ENCODE results near the gene KRTAP17-1.
"Not testable (repeated sequence)": the region's sequence is repeated elsewhere in the genome, so short reads cannot be mapped to it uniquely, and the experiment has no call there.

KRTAP17-1 gene

GRCh38 chr17:41315204-41315794, at the start of gene KRTAP17-1:
Gene KRTAP17-1, minus strand, starts transcription at chr17:41315710. Its CDS starts 60 bp downstream, at chr17:41315650.
- DNase-seq (ENCODE audit: insufficient read length, low spot score) (no peak), FAIRE-seq (no peak)

- no peak for DNase-seq (ENCODE audit: insufficient read length, low spot score)
- FAIRE-seq, result peak; percentile 28
These were observed 48.4 kb upstream of the KRTAP17-1 start for GRCh38 chr17:41363881-41364280.

DNA sequence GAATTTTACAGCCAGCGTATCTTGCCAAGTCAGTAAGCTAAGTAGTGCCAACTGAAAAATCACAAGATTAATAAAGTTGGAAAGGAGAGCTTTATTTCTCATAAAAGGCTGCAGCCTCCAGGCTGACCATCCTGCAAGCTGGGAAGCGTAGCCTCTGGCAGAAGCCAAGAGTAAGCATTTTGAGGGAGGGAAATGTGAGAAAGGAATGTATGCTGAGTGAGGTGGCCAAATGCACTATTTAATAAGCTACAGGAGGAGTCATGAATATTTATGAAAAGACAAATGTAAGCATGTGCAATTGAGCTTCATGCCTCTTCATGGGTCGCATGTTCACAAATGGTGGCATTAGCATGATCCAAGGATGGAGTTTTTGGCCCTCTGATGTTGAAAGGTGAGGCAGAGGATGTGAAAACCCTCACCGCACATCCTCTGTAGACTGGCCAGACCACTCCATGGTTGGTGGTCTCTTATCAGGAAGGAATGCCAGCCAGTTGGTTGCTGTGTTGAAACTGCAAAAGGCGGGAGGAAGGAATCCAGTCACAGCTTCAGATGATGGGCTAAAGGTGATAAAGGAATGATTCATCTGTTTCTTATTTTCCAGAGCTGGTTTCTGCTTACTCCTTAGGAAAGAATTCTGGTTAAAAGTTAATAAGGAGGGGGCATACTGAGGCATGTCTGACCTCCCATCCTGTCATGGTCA, 44.9 kb upstream of the KRTAP17-1 start:
- FAIRE-seq (peak; percentile 82), DNase-seq (ENCODE audit: insufficient read length, low spot score) (peak; percentile 52)

DNA sequence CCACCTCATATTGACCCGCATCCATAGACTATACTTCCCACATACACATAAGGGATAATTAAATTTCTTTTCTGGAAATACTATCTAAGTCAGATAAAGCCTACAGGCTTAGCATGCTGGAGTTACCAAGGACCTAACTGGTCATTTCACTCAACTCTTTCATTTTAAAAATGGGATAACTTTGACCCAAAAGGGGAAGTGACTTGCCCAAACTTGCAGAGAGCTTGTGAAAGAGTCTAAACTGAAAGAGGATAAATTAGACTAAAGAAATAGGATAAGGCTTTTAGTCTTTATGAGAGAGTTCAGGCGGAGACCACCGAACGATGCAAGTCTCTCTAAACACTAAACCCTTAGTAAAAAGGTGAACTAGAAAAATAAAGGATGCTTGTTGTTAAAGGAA, 39.0 kb upstream of the KRTAP17-1 start:
- FAIRE-seq (no peak), DNase-seq (ENCODE audit: insufficient read length, low spot score) (no peak)

DNA sequence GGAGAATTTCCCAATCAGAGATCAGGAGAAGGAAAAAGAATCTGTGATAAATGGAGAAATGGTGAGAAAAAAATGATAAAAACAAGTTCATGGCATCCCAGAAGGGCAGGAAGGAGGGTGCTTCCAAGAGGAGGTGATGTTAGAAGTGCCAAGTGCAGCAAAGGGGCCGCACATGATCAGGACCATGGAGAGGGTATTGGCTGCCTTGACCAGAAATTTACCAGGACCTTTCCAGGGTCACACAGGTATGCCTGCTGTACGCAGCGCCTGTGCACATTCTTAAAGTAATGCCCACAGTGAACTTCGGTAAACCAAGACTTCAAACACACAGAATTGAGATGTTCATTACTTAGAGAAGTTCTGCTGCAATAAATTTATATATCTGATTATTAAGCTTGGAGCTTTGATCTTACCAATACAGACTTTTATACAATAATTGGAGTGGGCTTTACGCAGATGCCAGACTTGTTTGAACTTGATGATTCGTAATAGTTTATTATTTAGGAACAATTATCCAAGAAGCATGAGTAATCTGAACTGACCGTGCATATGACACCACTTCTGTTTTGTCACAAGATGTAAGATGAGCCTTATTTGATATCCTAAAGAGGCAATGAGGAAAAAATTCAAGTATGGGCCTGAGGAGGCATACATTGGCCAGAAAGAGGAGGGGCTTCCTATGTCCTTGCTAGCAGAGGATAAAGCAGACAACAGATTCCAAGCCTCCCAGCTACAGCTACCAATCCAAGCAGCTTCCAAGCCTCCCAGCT, 37.3 kb upstream of the KRTAP17-1 start:
- DNase-seq (ENCODE audit: insufficient read length, low spot score) (no peak), FAIRE-seq (no peak)

- FAIRE-seq, result no peak
- no peak for DNase-seq (ENCODE audit: insufficient read length, low spot score)
These were observed 35.7 kb upstream of the KRTAP17-1 start for GRCh38 chr17:41351177-41351576.

DNA sequence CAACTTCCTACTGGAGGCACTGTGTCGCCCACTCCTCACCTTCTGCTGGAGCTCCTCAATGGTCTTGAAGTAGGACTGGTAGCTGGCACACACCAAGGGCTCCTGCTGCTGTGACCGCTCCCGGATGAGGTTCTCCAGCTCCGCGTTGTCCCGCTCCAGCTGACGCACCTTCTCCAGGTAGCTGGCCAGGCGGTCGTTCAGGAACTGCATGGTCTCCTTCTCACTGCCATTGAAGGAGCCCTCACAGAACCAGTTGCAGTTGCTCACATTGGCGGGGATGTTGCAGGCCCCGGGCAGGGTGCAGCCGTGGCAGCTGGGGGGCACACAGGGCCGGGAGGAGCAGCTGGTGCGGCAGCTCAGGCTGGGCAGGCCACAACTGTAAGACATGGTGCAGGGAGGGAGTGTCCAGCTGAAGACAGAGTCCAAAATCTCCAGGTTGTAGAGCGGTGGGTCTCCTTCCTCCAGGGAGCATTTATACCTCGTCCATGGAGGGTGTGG, 34.9 kb upstream of the KRTAP17-1 start, which contains the start of gene KRT33A:
Gene KRT33A (minus strand): TSS at position 448 of the 498 bp plus-strand sequence. CDS start 61 bp downstream, at position 387.
- DNase-seq (ENCODE audit: insufficient read length, low spot score); FAIRE-seq: not testable (repeated sequence)

DNA sequence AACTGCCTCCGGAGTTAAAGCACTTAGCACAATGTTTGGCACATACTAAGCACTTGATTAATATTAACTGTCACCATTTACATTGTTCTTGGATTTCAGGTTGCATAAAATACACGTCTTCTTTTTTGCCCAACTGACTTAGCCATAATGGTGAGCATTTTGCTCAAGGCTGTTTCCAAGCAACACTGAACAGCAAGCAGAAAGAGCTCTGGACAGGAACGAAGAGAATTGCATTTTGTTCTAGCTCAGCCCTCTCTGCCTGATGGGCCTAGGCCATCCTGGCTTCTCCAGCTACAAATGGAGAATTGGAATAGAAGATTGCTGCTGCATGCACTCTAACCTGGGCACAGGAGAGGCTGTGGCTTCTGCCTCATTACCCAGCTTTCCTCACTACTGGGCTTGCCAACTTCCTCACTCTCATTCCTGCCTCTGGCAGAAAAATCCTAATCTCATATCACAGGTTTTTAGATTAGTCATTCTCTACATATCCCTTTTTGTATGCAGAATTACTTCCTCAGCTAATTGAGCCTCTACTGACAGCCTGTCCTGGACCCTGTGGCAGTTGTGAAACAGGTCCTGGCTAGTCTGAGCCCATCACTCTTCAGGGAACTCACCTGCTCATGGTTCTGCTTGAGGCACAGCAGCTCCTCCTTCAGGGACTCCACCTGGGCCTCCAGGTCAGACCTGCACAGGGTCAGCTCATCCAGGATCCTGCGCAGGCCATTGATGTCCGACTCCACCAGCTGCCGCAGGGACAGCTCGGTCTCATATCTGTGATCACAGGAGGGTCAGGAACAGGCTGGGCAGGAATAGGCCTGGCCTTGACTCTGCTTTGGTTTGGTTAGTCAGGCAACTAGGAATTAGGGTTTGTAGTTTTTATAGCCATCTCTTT, 32.6 kb upstream of the KRTAP17-1 start:
- peak; percentile 16 for FAIRE-seq

GRCh38 chr17:41346421-41346820, 30.9 kb upstream of the KRTAP17-1 start:
- FAIRE-seq; DNase-seq (ENCODE audit: insufficient read length, low spot score): not testable (repeated sequence)

More for the DNA sequence above, 32.6 kb upstream of the KRTAP17-1 start:
- no peak for DNase-seq (ENCODE audit: insufficient read length, low spot score)

GRCh38 chr17:41345992-41346391, 30.5 kb upstream of the KRTAP17-1 start:
- DNase-seq (ENCODE audit: insufficient read length, low spot score), result no peak
- no peak for FAIRE-seq

GRCh38 chr17:41343029-41343428, 27.5 kb upstream of the KRTAP17-1 start:
- DNase-seq (ENCODE audit: insufficient read length, low spot score), result no peak
- FAIRE-seq, result no peak

DNA sequence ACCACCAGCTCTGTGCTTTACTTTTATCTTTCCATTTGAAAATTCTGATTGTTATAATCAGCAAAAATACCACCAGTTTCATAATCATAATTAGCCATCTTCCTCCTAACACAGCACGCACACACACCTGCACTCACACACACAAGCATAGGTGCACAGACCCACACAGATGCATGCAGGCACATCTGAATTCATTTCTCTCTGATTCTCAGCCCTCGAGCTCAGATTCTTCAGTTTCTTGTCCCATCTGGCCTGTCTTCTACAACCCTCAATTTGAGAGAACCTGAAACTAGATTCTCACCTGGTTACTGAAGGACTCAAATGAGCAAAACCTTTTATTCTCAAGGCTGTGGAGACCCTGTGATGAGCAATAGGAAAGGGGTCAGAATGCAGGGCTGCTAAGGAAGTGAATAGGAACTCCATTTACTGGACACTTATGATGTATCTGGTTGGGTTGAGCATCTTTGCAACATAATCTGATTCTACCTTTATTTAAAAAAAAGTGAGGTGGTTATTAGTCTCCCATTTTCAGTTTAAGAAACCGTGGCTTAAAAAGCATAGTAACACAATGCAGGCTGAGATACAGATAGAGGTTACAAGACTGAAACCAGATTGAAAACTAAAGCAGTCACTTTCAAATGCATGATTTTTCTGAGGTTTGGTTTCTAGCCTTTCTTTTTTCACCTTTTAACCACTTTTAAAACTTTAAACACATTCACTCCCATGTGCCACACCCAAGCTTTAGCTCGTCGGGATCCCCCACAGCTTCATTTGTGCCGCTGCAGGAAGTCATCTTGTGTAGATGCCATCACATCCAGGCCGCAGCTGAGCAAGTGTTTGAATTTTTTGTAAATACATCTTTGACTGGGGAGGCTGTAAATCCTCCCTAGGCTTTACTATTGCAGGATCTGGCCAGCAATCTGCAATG, 25.7 kb upstream of the KRTAP17-1 start:
- DNase-seq (ENCODE audit: insufficient read length, low spot score) (no peak), FAIRE-seq (no peak)

DNA sequence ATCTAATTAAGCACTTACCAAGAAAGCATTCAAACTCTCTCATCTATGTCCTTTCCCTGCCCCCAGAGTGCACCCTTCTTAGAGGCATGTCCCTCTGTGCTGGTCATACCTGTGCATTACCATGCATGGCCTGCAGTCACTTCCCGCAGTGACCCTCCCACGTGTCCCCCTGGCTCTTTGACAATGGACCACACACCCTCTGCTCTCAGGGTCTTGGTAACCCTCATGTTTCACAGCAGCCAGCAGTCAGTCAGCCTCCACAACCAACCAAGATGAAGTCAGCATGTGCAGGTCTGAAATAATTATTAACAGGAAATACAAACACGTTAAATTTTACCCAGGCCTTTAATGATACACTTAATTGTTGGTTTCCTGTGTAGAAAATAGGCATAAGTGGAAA, 25.0 kb upstream of the KRTAP17-1 start:
- DNase-seq (ENCODE audit: insufficient read length, low spot score), result no peak
- FAIRE-seq, result peak; percentile 55

GRCh38 chr17:41339571-41340172, 24.2 kb upstream of the KRTAP17-1 start:
- no peak for DNase-seq (ENCODE audit: insufficient read length, low spot score)
- no peak for FAIRE-seq

- DNase-seq (ENCODE audit: insufficient read length, low spot score) (no peak), FAIRE-seq (no peak)
These were observed 23.5 kb upstream of the KRTAP17-1 start for GRCh38 chr17:41338961-41339485.

DNA sequence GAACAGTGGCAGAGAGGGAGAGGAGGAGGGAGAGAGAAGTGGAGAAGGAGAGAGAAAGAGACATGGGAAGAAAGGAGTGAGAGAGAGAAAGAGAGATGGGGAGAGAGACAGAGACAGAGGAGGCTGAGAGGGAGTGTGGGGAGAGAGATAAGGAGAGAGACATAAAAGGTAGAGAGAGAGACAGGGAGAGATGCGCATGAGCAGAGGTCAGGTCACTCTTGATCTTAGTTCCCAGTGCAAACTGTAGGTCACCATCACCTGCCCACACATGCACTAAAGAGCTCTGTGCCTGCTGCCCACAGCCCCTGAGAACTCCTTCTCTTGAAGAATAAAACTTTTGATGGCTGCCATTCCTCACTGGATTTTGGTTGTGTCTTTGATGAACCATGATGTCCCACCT, 20.2 kb upstream of the KRTAP17-1 start:
- DNase-seq (ENCODE audit: insufficient read length, low spot score) (no peak), FAIRE-seq (no peak)

DNA sequence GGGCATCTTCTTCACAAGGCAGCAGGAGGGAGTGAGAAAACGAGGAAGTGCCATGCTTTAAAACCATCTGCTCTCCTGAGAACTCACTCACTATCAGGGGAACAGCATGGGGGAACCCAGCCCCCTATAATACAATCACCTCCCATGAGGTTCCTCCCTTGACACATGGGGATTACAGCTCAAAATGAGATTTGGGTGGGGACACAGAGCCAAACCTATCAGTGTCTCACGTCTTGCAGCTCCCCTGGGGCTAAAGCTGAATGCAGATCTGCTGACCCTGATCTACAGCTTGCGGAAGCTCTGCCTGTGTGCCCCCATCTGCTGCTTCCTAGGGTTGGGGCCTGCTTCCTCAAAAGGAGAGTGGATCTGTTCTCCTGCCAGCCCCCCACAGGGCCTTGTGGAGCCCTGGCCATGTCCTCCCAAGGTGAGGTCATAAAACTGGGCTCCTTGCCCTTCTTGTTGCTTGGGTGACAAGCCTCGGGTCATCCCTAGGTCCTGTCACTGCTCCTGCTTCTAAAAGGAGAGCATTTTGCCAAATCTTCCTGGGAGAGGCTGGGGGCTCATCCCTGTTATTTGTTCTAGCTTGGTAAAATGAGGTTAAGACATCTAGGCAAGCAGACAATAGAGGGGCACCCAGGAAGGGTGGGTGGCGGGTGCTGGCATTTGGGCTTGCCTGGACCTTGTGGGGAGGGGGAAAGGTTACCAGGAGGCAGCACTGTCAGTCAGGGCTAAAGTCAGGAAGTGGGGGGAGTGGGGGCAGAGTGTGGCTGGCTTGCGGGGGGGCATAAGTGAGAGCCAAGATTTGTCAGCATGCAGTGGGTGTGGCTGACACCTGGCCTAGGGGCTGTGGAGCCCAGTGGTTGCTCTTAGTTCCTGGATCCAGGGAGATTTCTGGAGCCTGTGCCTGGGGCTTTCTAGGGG, 19.1 kb upstream of the KRTAP17-1 start:
- FAIRE-seq (no peak), DNase-seq (ENCODE audit: insufficient read length, low spot score) (no peak)

DNA sequence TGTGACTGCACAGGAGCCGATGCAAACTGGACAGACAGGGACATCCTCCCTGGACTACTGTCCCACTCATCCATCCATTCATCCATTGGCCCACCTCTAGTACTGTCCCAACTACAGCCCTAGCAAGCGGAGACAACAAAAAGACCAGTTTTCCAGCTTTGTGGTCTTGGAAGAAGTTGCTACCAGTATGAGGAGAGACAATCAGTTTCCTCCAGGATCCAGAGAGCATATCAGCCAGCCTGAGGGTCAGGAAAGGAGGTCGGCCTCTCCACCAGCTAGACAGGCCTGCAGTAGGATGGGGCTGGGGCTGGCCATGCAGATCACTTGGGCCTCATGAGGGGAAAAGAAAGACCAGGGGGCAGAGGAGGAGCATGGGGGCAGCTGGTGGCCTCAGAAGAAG, 18.3 kb upstream of the KRTAP17-1 start:
- FAIRE-seq (no peak), DNase-seq (ENCODE audit: insufficient read length, low spot score) (no peak)
